H9 (cell line): ENCODE results near the gene SPIB. TPM values are rescaled to one million over a fixed set of nuclear protein-coding genes. Genes with fewer than 3 reads are reported as not detected.
A peak's percentile ranks its signal among the peaks of the same experiment; 100 is the strongest.

ENCODE experiments used
- DNase-seq: peaks from one replicate; pipeline ENCODE4 v3.0.0-alpha.2; 2017
- H2AFZ ChIP-seq: one replicate; pipeline ENCODE4 v1.6.1; 2013; ENCODE audit warnings: mild to moderate bottlenecking, low read length, control low read depth, moderate library complexity
- H2AK5ac ChIP-seq: 2 replicates; pipeline ENCODE4 v1.6.1; 2013; ENCODE audit warnings: low read length, control low read depth, mixed read lengths; ENCODE audit not compliant: insufficient read length
- H2BK120ac ChIP-seq: one replicate; pipeline ENCODE4 v1.6.1; 2013; ENCODE audit warnings: low read depth, mild to moderate bottlenecking, low read length, control low read depth, inconsistent platforms; ENCODE audit not compliant: poor library complexity, severe bottlenecking
- H2BK12ac ChIP-seq: 2 replicates; pipeline ENCODE4 v1.6.1; 2013; ENCODE audit warnings: low read length, control low read depth, mixed read lengths, low read depth; ENCODE audit not compliant: insufficient read length
- H2BK15ac ChIP-seq: 2 replicates; pipeline ENCODE4 v1.6.1; 2013; ENCODE audit warnings: low read depth, low read length, control low read depth
- H2BK20ac ChIP-seq: one replicate; pipeline ENCODE4 v1.6.1; 2013; ENCODE audit warnings: low read depth, mild to moderate bottlenecking, low read length, control low read depth, inconsistent platforms; ENCODE audit not compliant: poor library complexity, severe bottlenecking
- H2BK5ac ChIP-seq: 2 replicates; pipeline ENCODE4 v1.6.1; 2013; ENCODE audit warnings: low read length, control low read depth, mixed read lengths; ENCODE audit not compliant: insufficient read length
- H3K14ac ChIP-seq: 2 replicates; pipeline ENCODE4 v1.6.1; 2013; ENCODE audit warnings: low read length, control low read depth; ENCODE audit not compliant: insufficient read depth
- H3K18ac ChIP-seq: 2 replicates; pipeline ENCODE4 v1.6.1; 2013; ENCODE audit warnings: low read depth, mild to moderate bottlenecking, mixed read lengths, low read length, control low read depth; ENCODE audit not compliant: insufficient read length
- H3K23ac ChIP-seq: 2 replicates; pipeline ENCODE4 v1.6.1; 2013; ENCODE audit warnings: low read length, control low read depth, mixed read lengths, low read depth; ENCODE audit not compliant: insufficient read length
- H3K23me2 ChIP-seq: 2 replicates; pipeline ENCODE4 v1.6.1; 2013; ENCODE audit warnings: low read depth, mild to moderate bottlenecking, mixed read lengths, low read length, control low read depth; ENCODE audit not compliant: insufficient read length, poor library complexity, severe bottlenecking
- H3K27ac ChIP-seq: 2 replicates; pipeline ENCODE4 v1.5.1; 2013; ENCODE audit warnings: low read length, control low read depth, mixed read lengths, low read depth; ENCODE audit not compliant: insufficient read length
- H3K27me3 ChIP-seq: 2 replicates; pipeline ENCODE4 v1.6.1; 2013; ENCODE audit warnings: low read length, control low read depth, inconsistent platforms; ENCODE audit not compliant: insufficient read depth
- H3K4ac ChIP-seq: 2 replicates; pipeline ENCODE4 v1.6.1; 2013; ENCODE audit warnings: low read depth, mild to moderate bottlenecking, control low read depth, inconsistent platforms, low read length, moderate library complexity
- H3K4me1 ChIP-seq: 2 replicates; pipeline ENCODE4 v1.6.1; 2013; ENCODE audit warnings: low read length, control low read depth, inconsistent platforms; ENCODE audit not compliant: insufficient read depth
- H3K4me2 ChIP-seq: 2 replicates; pipeline ENCODE4 v1.6.1; 2013; ENCODE audit warnings: low read length, control low read depth, mixed read lengths; ENCODE audit not compliant: insufficient read length, insufficient read depth
- H3K56ac ChIP-seq: 2 replicates; pipeline ENCODE4 v1.6.1; 2013; ENCODE audit warnings: low read depth, mild to moderate bottlenecking, mixed read lengths, low read length, control low read depth; ENCODE audit not compliant: insufficient read length
- H3K79me1 ChIP-seq: 2 replicates; pipeline ENCODE4 v1.6.1; 2013; ENCODE audit warnings: low read depth, mild to moderate bottlenecking, moderate library complexity, low read length, control low read depth, inconsistent platforms; ENCODE audit not compliant: insufficient read depth, poor library complexity, severe bottlenecking
- H3K79me2 ChIP-seq: 2 replicates; pipeline ENCODE4 v1.6.1; 2013; ENCODE audit warnings: low read length, control low read depth, inconsistent platforms; ENCODE audit not compliant: insufficient read depth
- H3K9ac ChIP-seq: 2 replicates; pipeline ENCODE4 v1.6.1; 2013; ENCODE audit warnings: low read length, control low read depth, mixed read lengths; ENCODE audit not compliant: insufficient read length; ENCODE audit errors: extremely low read depth
- H3K9me3 ChIP-seq: one replicate; pipeline ENCODE4 v1.6.1; 2013; ENCODE audit warnings: low read depth, low read length, inconsistent platforms; ENCODE audit not compliant: control insufficient read depth
- H3T11ph ChIP-seq: one replicate; pipeline ENCODE4 v1.6.1; 2013; ENCODE audit warnings: mild to moderate bottlenecking, low read length, control low read depth, inconsistent platforms
- H4K20me1 ChIP-seq: one replicate; pipeline ENCODE4 v1.6.1; 2013; ENCODE audit not compliant: control insufficient read depth, insufficient read length, insufficient read depth
- H4K5ac ChIP-seq: 2 replicates; pipeline ENCODE4 v1.6.1; 2013; ENCODE audit warnings: low read depth, mild to moderate bottlenecking, mixed read lengths, low read length, control low read depth; ENCODE audit not compliant: insufficient read length
- H4K8ac ChIP-seq: replicated peaks from 2 replicates; pipeline ENCODE4 v1.6.1; 2013; ENCODE audit warnings: low read length, control low read depth, mixed read lengths, low read depth; ENCODE audit not compliant: insufficient read length
- H4K91ac ChIP-seq: 2 replicates; pipeline ENCODE4 v1.6.1; 2013; ENCODE audit warnings: low read depth, mild to moderate bottlenecking, moderate library complexity, mixed read lengths, low read length, control low read depth; ENCODE audit not compliant: insufficient read length
- H3K27ac Mint-ChIP-seq, 3 experiments: 2 replicates in 2 of 3; 3 replicates in 1 of 3; pipeline ENCODE4 v1.8.0; 2020 to 2021; ENCODE audit warnings: mixed read lengths in 3 of 3, mild to moderate bottlenecking in 1 of 3, moderate library complexity in 1 of 3
- H3K27me3 Mint-ChIP-seq: 2 replicates; pipeline ENCODE4 v1.8.0; 2021; ENCODE audit warnings: low read depth, mild to moderate bottlenecking, moderate library complexity, mixed read lengths
- H3K36me3 Mint-ChIP-seq, 3 experiments: 2 replicates in 2 of 3; 3 replicates in 1 of 3; pipeline ENCODE4 v1.8.0; 2020 to 2021; ENCODE audit warnings: low read depth in 3 of 3, mixed read lengths in 3 of 3; ENCODE audit not compliant: insufficient read depth in 1 of 3
- H3K4me1 Mint-ChIP-seq, 2 experiments: 2 replicates each; pipeline ENCODE4 v1.8.0; 2020; ENCODE audit warnings: mixed read lengths in 2 of 2
- H3K4me3 Mint-ChIP-seq, 2 experiments: 2 replicates in 1 of 2; 3 replicates in 1 of 2; pipeline ENCODE4 v1.8.0; 2020 to 2021; ENCODE audit warnings: mild to moderate bottlenecking in 2 of 2, mixed read lengths in 2 of 2, moderate library complexity in 1 of 2
- H3K9me3 Mint-ChIP-seq, 2 experiments: 2 replicates in 1 of 2; 3 replicates in 1 of 2; pipeline ENCODE4 v1.8.0; 2020; ENCODE audit warnings: mild to moderate bottlenecking in 2 of 2, mixed read lengths in 2 of 2, moderate library complexity in 1 of 2
- WGBS: extraction: QIAGEN DNeasy Blood & Tissue Kit; methylation state at CpG from one replicate; pipeline ENCODE4 v1.1.7; 2013; ENCODE audit warnings: missing lambda C conversion rate, low lambda C conversion rate, mixed read lengths; ENCODE audit not compliant: insufficient read length; ENCODE audit errors: extremely low coverage; 5-methylcytosine and 5-hydroxymethylcytosine counted together
- total RNA-seq: library from RNA; stranded (reverse); gene quantifications from 2 replicates; pipeline ENCODE4 v1.2.1, GENCODE V29; 2021
- TF ChIP-seq, protein P1 (sequence below): fragments of 200-600 bp; sonication (generic); conservative IDR thresholded peaks from 3 replicates; pipeline ENCODE4 v1.8.0; 2021; ENCODE audit warnings: antibody characterized with exemption, mild to moderate bottlenecking

SPIB gene
- total RNA-seq, 1 experiment from 2014 or later, result 33.3 TPM

DNA sequence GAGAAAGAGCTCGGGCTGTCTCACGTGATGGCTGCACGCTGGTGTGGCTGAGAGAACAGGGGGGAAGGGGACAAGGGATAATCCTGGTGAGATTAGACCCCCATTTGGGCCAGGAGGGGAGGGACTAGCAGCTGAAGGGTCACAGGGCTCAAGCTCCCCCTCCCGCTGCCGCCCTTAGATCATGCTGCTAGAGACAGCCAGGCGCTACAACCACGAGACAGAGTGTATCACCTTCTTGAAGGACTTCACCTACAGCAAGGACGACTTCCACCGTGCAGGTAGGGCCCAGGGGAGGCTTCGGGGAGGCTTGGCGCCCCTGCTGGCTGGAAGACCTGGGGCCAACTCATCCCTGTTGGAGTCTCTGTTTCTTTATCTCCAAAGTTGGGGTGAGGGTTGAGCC lies 39.1 kb upstream of the SPIB start:
- H3K56ac ChIP-seq, result no peak overlapping the region
- no peak overlapping the region for H2AK5ac ChIP-seq
- Mint-ChIP-seq H3K27me3 (peaks cover 3% of the 10 kb centered on the region; the same call in 1 of the 2 replicates), H3K36me3 (peaks cover 26 to 45% (median 45%) of the 10 kb centered on the region in 3 experiments; a peak in 6 of 7 replicates), H3K4me3 (no peak overlapping the region), H3K4me1 (peaks cover 8 to 18% of the 10 kb centered on the region in 2 experiments), H3K9me3 (peaks cover 0 to 4% of the 10 kb centered on the region in 2 experiments; a peak in 2 of 5 replicates), H3K27ac (no peak overlapping the region)
- H3K9me3 ChIP-seq, result no peaks in the 10 kb centered on the region
- no peak overlapping the region for H3K9ac ChIP-seq
- no CpG with 5 or more reads among the region's 11 CpGs for WGBS
- no peak for DNase-seq
- no peaks in the 10 kb centered on the region; the same call in 1 of the 2 replicates for H3K79me2 ChIP-seq
- no peak overlapping the region for H3K23ac ChIP-seq
- TF ChIP-seq, protein P1, sequence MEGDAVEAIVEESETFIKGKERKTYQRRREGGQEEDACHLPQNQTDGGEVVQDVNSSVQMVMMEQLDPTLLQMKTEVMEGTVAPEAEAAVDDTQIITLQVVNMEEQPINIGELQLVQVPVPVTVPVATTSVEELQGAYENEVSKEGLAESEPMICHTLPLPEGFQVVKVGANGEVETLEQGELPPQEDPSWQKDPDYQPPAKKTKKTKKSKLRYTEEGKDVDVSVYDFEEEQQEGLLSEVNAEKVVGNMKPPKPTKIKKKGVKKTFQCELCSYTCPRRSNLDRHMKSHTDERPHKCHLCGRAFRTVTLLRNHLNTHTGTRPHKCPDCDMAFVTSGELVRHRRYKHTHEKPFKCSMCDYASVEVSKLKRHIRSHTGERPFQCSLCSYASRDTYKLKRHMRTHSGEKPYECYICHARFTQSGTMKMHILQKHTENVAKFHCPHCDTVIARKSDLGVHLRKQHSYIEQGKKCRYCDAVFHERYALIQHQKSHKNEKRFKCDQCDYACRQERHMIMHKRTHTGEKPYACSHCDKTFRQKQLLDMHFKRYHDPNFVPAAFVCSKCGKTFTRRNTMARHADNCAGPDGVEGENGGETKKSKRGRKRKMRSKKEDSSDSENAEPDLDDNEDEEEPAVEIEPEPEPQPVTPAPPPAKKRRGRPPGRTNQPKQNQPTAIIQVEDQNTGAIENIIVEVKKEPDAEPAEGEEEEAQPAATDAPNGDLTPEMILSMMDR, result peak; percentile 16; the same call in 1 of the 3 replicates
- H3K27me3 ChIP-seq, result no peaks in the 10 kb centered on the region
- H3T11ph ChIP-seq, result no peak overlapping the region
- H3K4ac ChIP-seq, result no peak overlapping the region
- no peak overlapping the region for H4K8ac ChIP-seq
- H4K5ac ChIP-seq, result no peak overlapping the region
- H3K18ac ChIP-seq, result no peak overlapping the region
- no peak overlapping the region for H2AFZ ChIP-seq
- no peak overlapping the region for H3K27ac ChIP-seq
- no peak overlapping the region for H2BK120ac ChIP-seq
- H2BK15ac ChIP-seq, result no peak overlapping the region
- no peak overlapping the region for H2BK5ac ChIP-seq
- H3K4me2 ChIP-seq, result no peak overlapping the region
- no peak overlapping the region for H2BK12ac ChIP-seq
- H3K79me1 ChIP-seq, result no peaks in the 10 kb centered on the region
- no peak overlapping the region for H2BK20ac ChIP-seq
- no peak overlapping the region for H4K91ac ChIP-seq
- no peaks in the 10 kb centered on the region for H3K4me1 ChIP-seq
- peaks cover 7% of the 10 kb centered on the region for H3K23me2 ChIP-seq
- H4K20me1 ChIP-seq, result no peaks in the 10 kb centered on the region
- no peak overlapping the region for H3K14ac ChIP-seq
